ENCODE measurements around the gene NCBP2L.

- no peak for TF ChIP-seq CTCF (conservative IDR thresholded peaks at IDR 0.05; ENCODE audit: low read length)
- no peak for TF ChIP-seq EZH2phosphoT487 (IDR thresholded peaks at IDR 0.05; ENCODE audit: borderline replicate concordance, low read depth, low read length)
These were observed 25.5 kb upstream of the NCBP2L start for GRCh38 chrX:107752043-107752442.
